Measurements from ENCODE around the gene MORN3. TPM values are rescaled to one million over a fixed set of nuclear protein-coding genes. Genes with fewer than 3 reads are reported as not detected.
A peak's percentile ranks its signal among the peaks of the same experiment; 100 is the strongest.

The MORN3 gene
- total and polyA plus RNA-seq, 2 of the 8 experiments (the other 6 are each of a cell fraction or from before 2014, with no cell fraction given): 0.39 to 0.93 TPM

DNA sequence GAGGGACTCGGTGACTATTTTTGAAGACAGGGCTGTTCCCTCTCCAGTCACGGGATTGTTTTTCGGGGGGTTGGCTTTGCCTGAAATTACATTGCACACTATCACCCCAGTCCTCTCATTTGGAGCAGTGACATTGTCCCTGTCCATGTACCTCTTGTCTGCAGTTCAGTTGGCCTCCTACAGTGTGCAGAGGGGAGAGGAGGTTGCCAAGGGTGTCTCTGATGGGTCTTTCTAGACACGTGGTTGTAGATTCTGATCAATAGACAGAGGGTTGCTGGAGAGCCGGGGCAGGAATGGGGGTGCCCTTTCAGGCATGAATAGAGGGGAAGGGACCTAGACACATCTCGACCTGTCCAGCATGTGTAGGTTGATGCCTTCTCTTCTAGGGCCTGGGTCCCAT, 44.3 kb upstream of the MORN3 start:
- Histone ChIP-seq H3K27ac (ENCODE audit: low read depth, low read length) (no peak overlapping the region), H3K4me3 (ENCODE audit: extremely low read depth in 1 of 4, insufficient read depth in 2 of 4, low read depth in 3 of 4, low read length in 4 of 4) (peak overlapping the region; percentile 79 to 91 (median 87); a peak in 5 of 8 replicates), H2BK5ac (ENCODE audit: low read depth, low read length) (no peak overlapping the region), H2BK20ac (ENCODE audit: low read length) (no peak overlapping the region), H2BK12ac (ENCODE audit: low read depth, low read length) (no peak overlapping the region), H3K27me3 (replicated peaks in 1 of 4; ENCODE audit: control insufficient read depth in 3 of 4, extremely low read depth in 1 of 4, insufficient read depth in 3 of 4, low read length in 3 of 4) (no peaks in the 10 kb centered on the region), H3K4me1 (replicated peaks in 1 of 4; ENCODE audit: control insufficient read depth in 3 of 4, insufficient read depth in 4 of 4, low read length in 3 of 4) (peaks cover 0 to 14% (median 4%) of the 10 kb centered on the region in 4 experiments; a peak in 5 of 7 replicates), H3K14ac (ENCODE audit: insufficient read length) (no peak overlapping the region), H2BK15ac (ENCODE audit: low read length) (no peak overlapping the region), H3K23ac (ENCODE audit: insufficient read length) (no peak overlapping the region), H3K9me3 (ENCODE audit: insufficient read depth in 2 of 2, low read depth in 1 of 2, low read length in 1 of 2) (no peaks in the 10 kb centered on the region), H3K79me2 (ENCODE audit: control insufficient read depth in 1 of 2, insufficient read depth in 2 of 2, low read length in 2 of 2) (peaks cover 0 to 47% of the 10 kb centered on the region in 2 experiments), H3K56ac (replicated peaks; ENCODE audit: insufficient read length, low read depth, low read length) (no peak overlapping the region), H3K4ac (replicated peaks; ENCODE audit: insufficient read length, low read depth, low read length) (no peak overlapping the region), H2BK120ac (replicated peaks; ENCODE audit: low read depth, low read length) (no peak overlapping the region), H4K8ac (ENCODE audit: extremely low read depth, insufficient read depth, low read length) (no peak overlapping the region), H4K91ac (replicated peaks; ENCODE audit: insufficient read length, low read length) (no peak overlapping the region), H3K36me3 (ENCODE audit: control insufficient read depth in 2 of 4, insufficient read depth in 4 of 4, low read length in 3 of 4) (no peaks in the 10 kb centered on the region), H3K23me2 (ENCODE audit: low read depth, low read length) (peaks cover 11% of the 10 kb centered on the region; the same call in 1 of the 2 replicates), H2AFZ (ENCODE audit: low read length) (no peak overlapping the region), H4K5ac (ENCODE audit: insufficient read length, low read depth, low read length) (no peak overlapping the region), H3K18ac (ENCODE audit: extremely low read depth, low read length) (no peak overlapping the region), H4K20me1 (replicated peaks in 1 of 2; ENCODE audit: control insufficient read depth in 1 of 2, insufficient read depth in 2 of 2, low read length in 2 of 2) (peaks cover 4 to 12% of the 10 kb centered on the region in 2 experiments), H2AK5ac (ENCODE audit: low read depth, low read length) (peak overlapping the region; percentile 40; the same call in 1 of the 2 replicates), H3K79me1 (ENCODE audit: low read depth, low read length) (peaks cover 16% of the 10 kb centered on the region), H3K4me2 (ENCODE audit: insufficient read depth in 1 of 2, low read depth in 2 of 2, low read length in 2 of 2) (peak overlapping the region; percentile 71 to 94), H3K9ac (replicated peaks in 1 of 4; ENCODE audit: extremely low read depth in 1 of 4, low read depth in 3 of 4, low read length in 3 of 4) (peak overlapping the region in 1 of 4 experiments; percentile 18; a peak in 1 of 7 replicates)
- no peak for TF ChIP-seq RNF2 (IDR thresholded peaks at IDR 0.05; ENCODE audit: borderline replicate concordance, low read depth, low read length, missing control alignments, poor library complexity, severe bottlenecking)
- no peak for TF ChIP-seq GABPA (IDR thresholded peaks at IDR 0.05; ENCODE audit: borderline replicate concordance, insufficient read depth, low read length)
- TF ChIP-seq SIN3A (conservative IDR thresholded peaks at IDR 0.05 in 1 of 2, IDR thresholded peaks at IDR 0.05 in 1 of 2; ENCODE audit: low read depth in 1 of 2, low read length in 2 of 2): no peak
- TF ChIP-seq SIX5 (IDR thresholded peaks at IDR 0.05; ENCODE audit: low read depth, low read length): no peak
- TF ChIP-seq JUND (IDR thresholded peaks at IDR 0.05; ENCODE audit: low read length): no peak
- DNase-seq (ENCODE audit: low read depth in 1 of 2, low spot score in 2 of 2) (no peak), FAIRE-seq (no peak)
- WGBS, 2 experiments (ENCODE audit: extremely low coverage in 1 of 2, insufficient coverage in 1 of 2, insufficient read length in 1 of 2, insufficient replicate concordance in 2 of 2, low coverage in 1 of 2, low lambda C conversion rate in 2 of 2, missing lambda C conversion rate in 1 of 2): 77% methylated on average over 6 of the region's 6 CpGs; no CpG with 5 or more reads in 1 of the 2 experiments
- ChIA-PET CTCF (ENCODE audit: partially characterized antibody) (interaction anchor here (0.6 to 9.9 kb wide), 11 partner anchors 16 to 315 kb away, joined by 3 to 69 read pairs (median 3); partner anchors contain the start of genes ORAI1 and RHOF), POLR2A (ENCODE audit: partially characterized antibody) (interaction anchor here (0.6 to 2.1 kb wide), 5 partner anchors 11 to 134 kb away, joined by 3 to 5 read pairs (median 4); partner anchors contain the start of gene RHOF)

All from H1 (cell line).